ENCODE results near the gene DNAJC27.

DNAJC27 gene

GRCh38 chr2:24898122-24899109, 73.3 kb downstream of the DNAJC27 start:
- no peak for TF ChIP-seq CTCF (IDR thresholded peaks at IDR 0.05)
- no peak overlapping the region for H3K4me3 ChIP-seq (ENCODE audit: low read depth in 1 of 2, low read length in 1 of 2)
- H3K36me3 ChIP-seq: no peaks in the 10 kb centered on the region
- no peaks in the 10 kb centered on the region for H3K4me1 ChIP-seq (ENCODE audit: control insufficient read depth in 1 of 2, insufficient read depth in 1 of 2, low read depth in 1 of 2, low read length in 1 of 2)
- H3K9me3 ChIP-seq: no peaks in the 10 kb centered on the region
- H3K27me3 ChIP-seq: no peaks in the 10 kb centered on the region
- no peak overlapping the region for H3K27ac ChIP-seq

GRCh38 chr2:24894750-24895149, 77.0 kb downstream of the DNAJC27 start:
- H3K36me3 ChIP-seq: no peaks in the 10 kb centered on the region

GRCh38 chr2:24893934-24894333, 77.8 kb downstream of the DNAJC27 start:
- Histone ChIP-seq H3K4me3 (ENCODE audit: low read depth in 1 of 2, low read length in 1 of 2) (no peak overlapping the region), H3K9me3 (no peaks in the 10 kb centered on the region), H3K27me3 (no peaks in the 10 kb centered on the region), H3K36me3 (no peaks in the 10 kb centered on the region), H3K4me1 (ENCODE audit: control insufficient read depth in 1 of 2, insufficient read depth in 1 of 2, low read depth in 1 of 2, low read length in 1 of 2) (no peaks in the 10 kb centered on the region), H3K27ac (no peak overlapping the region)
- no peak for TF ChIP-seq CTCF (IDR thresholded peaks at IDR 0.05)

More at GRCh38 chr2:24894750-24895149, 77.0 kb downstream of the DNAJC27 start:
- Histone ChIP-seq H3K27me3 (no peaks in the 10 kb centered on the region), H3K27ac (no peak overlapping the region), H3K4me1 (ENCODE audit: control insufficient read depth in 1 of 2, insufficient read depth in 1 of 2, low read depth in 1 of 2, low read length in 1 of 2) (no peaks in the 10 kb centered on the region), H3K4me3 (ENCODE audit: low read depth in 1 of 2, low read length in 1 of 2) (no peak overlapping the region), H3K9me3 (no peaks in the 10 kb centered on the region)
- no peak for TF ChIP-seq CTCF (IDR thresholded peaks at IDR 0.05)
